ENCODE measurements around the gene FAM222A. TPM values are rescaled to one million over a fixed set of nuclear protein-coding genes. Genes with fewer than 3 reads are reported as not detected.

Gene FAM222A
- total RNA-seq, 2 experiments from 2014 or later: 1.1 to 1.8 TPM

DNA sequence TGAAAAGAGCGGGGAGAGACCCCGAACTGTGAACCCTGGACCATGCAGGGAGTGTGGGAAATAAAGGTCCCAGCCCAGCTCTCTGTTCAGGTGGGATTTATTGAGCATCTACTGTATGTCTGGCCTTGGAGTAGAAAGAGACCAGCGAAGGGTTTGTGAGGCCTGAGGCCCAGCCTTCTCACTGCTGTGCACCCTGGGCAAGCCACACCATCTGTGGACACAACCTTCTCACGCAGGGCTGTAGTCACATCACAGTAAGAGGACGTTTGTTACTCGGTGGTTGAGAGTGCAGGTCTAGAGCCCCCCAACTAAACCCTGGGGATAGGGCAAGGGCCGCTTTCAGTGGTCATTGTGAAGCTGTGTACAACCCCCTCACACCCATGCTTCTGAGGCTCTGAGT lies 18.2 kb downstream of the FAM222A start:
- no peaks in the 10 kb centered on the region for H3K36me3 Mint-ChIP-seq
- DNase-seq: no peak
- H3K9me3 Mint-ChIP-seq: no peaks in the 10 kb centered on the region
- H3K27ac Mint-ChIP-seq: no peak overlapping the region
- H3K27me3 Mint-ChIP-seq: peaks cover 33% of the 10 kb centered on the region
- H3K4me3 Mint-ChIP-seq: no peak overlapping the region
- no peaks in the 10 kb centered on the region for H3K4me1 Mint-ChIP-seq

DNA sequence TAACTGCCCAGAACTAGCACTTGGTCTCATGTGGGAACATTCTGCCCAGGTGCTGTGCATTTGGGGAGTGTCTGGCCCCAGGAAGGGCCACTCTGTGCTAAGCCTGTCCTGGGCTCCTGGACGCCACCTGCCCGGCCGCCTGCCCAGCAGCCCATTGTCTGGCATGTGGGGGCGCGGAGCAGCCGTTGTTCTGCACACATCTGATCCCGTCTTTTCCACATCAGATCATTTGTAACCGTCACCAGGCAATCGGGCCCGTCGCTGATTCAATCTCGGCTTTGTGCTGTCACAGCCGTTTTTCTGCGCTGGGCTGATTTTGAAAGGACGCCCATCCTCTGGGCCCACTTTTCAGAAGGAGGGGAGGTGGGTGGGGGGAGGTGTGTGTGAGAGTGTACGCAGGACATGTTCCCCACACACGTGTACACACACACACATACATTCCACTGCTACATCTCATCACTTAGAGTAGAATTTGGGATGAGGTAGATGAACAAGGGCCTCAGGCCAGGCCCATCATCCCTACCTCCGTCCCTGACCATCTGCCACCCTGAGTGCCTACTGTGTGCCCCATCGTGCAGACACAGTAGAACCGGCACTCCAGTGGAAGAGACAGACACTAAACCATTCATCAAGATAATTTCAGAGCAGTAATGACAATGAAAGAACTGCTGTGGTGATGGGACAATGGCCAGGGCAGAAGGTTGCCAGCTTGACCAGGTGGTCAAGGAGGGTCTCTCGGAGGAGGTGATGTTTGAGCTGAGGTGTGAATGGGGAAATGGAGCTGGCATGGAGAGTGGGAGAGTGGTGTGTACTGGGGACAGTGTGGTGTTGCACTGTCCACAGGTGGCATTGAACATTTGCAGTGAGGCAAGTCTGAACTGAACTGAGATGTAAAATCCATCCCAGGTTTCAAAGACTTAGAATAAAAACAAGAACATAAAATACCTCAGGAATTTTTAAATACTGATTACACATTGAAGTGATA lies 19.0 kb downstream of the FAM222A start:
- H3K27me3 Mint-ChIP-seq: peaks cover 33% of the 10 kb centered on the region
- H3K9me3 Mint-ChIP-seq: no peaks in the 10 kb centered on the region
- H3K4me3 Mint-ChIP-seq: no peak overlapping the region
- no peaks in the 10 kb centered on the region for H3K4me1 Mint-ChIP-seq
- H3K27ac Mint-ChIP-seq: no peak overlapping the region
- no peak for DNase-seq
- no peaks in the 10 kb centered on the region for H3K36me3 Mint-ChIP-seq

DNA sequence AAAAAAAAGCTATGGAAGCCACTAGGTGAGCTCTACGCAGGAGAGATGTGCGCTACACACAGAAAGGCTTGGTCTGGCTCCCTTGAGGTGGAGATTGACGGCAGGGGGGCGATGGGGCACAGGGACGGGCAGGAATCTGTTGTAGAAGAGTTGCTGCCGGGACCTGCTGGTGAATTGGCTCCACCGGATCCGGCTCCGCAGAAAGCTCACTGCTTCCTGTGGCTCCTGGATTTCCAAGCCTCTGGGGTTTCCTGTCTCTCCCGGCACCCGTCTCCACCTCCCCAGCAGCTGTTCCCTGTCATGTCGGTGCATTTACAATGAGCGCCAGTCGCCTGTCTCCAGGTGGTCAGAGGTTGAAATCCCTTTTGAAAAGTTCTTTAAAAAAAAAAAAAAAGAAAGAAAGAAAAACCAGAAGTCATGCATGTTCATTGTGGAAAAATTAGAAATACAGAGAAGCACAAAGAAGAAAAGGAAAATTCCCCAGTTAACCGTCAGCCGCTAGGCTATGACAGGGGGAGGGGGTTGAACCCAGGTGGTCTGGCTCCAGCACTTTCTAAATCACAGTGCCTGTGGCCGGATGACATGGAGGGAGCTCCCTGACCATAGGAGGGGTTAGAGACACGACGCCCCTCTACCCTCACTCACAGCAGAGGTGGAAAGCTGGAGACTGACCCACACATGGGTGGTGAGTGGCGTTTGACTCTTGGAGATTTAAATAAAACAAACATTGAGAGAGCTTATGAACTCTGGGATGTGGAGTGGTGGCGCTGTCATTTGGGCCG lies 20.8 kb downstream of the FAM222A start:
- Mint-ChIP-seq H3K27ac (no peak overlapping the region), H3K27me3 (peaks cover 33% of the 10 kb centered on the region), H3K4me1 (no peaks in the 10 kb centered on the region), H3K9me3 (no peaks in the 10 kb centered on the region), H3K4me3 (no peak overlapping the region), H3K36me3 (no peaks in the 10 kb centered on the region)
- DNase-seq: no peak

DNA sequence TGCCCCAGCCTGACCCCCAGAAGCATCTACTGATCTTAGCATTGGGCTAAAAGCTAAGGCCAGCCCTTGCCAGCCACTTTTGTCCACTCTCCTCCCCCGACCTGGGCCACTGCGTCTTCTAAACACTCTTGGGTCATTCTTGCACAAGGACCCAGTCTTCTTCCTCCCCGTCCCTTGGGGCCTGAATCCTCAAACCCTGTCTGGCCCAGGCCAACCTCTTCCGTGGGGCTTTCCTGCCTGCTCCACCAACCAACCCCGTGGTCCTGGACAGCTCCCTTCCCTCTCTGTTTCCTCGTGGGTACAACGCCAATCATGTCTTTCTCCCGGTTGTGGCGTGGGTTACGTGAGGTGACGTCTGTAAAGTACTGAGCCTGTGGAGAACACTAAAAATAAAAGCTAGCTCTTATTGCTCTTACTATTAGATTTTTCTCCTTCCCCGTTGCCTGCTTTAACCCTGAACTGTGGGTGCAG lies 21.5 kb downstream of the FAM222A start:
- Mint-ChIP-seq H3K9me3 (no peaks in the 10 kb centered on the region), H3K4me3 (no peak overlapping the region), H3K27me3 (peaks cover 33% of the 10 kb centered on the region), H3K36me3 (no peaks in the 10 kb centered on the region), H3K4me1 (no peaks in the 10 kb centered on the region), H3K27ac (no peak overlapping the region)
- no peak for DNase-seq

DNA sequence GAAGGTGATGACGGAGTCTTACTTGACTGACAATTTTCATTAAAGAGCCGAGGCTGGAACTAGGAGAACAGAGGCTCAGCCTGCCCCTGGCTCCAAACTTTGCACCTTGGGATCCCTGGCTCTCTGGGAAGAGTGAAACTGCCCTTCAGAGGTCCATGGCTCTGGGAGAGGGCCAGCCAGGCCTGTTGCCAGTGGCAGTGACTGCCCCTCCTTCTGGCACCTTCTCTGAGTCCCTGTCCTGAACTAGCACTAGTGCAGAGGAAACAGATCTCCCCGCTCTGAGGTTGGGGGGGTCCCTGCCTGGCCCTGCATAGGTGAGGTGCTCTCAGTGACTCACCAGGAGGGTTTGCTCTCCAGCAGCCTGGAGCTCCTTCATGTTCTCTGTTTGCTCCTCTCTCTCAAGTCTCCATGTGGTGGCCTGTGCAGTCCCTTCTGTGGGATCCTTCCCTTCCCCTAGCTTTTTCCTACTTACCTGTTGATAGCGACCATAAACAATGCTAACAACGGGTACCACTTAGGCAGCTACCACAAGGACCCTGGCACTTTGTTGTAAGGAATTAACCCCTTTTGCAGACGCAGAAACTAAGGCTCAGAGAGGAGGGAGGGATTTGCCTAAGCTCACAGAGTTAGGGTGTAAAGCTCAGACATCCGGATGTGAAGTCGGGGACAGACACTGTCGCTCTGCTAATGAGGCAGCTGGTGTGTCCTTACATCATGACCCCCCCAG lies 22.4 kb downstream of the FAM222A start:
- no peak for DNase-seq
- no peaks in the 10 kb centered on the region for H3K9me3 Mint-ChIP-seq
- H3K27ac Mint-ChIP-seq: no peak overlapping the region
- peaks cover 38% of the 10 kb centered on the region for H3K27me3 Mint-ChIP-seq
- no peaks in the 10 kb centered on the region for H3K36me3 Mint-ChIP-seq
- H3K4me3 Mint-ChIP-seq: no peak overlapping the region
- no peaks in the 10 kb centered on the region for H3K4me1 Mint-ChIP-seq

DNA sequence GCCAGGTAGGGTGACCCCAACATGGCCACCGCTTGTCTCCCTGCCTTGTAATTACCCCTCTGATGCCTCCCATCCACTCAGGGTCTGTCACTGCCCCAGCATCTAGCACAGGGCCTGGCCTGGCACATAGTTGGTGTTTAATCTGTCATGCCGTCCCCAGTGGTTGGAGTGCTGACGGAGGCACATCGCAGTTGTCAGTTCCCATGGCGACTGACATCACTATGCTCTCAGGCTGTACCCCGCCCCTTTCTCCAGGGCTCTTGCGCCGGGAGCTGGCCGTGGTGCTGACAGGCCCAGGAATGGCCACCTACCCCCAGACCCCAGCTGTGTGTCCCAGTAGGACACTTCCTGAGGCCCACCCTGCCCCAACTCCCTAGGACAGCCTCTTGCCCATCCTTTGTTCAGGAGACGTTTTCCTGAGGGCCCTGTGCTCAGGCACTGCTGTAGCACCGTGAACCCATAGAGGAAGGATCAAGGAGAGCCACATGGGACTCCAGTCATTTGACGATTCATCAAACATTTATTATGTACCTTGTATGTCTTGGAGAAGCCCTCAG lies 23.0 kb downstream of the FAM222A start:
- no peaks in the 10 kb centered on the region for H3K36me3 Mint-ChIP-seq
- no peaks in the 10 kb centered on the region for H3K4me1 Mint-ChIP-seq
- H3K4me3 Mint-ChIP-seq: no peak overlapping the region
- peak; percentile 18 for DNase-seq
- H3K27ac Mint-ChIP-seq: no peak overlapping the region
- peaks cover 39% of the 10 kb centered on the region for H3K27me3 Mint-ChIP-seq
- H3K9me3 Mint-ChIP-seq: no peaks in the 10 kb centered on the region

DNA sequence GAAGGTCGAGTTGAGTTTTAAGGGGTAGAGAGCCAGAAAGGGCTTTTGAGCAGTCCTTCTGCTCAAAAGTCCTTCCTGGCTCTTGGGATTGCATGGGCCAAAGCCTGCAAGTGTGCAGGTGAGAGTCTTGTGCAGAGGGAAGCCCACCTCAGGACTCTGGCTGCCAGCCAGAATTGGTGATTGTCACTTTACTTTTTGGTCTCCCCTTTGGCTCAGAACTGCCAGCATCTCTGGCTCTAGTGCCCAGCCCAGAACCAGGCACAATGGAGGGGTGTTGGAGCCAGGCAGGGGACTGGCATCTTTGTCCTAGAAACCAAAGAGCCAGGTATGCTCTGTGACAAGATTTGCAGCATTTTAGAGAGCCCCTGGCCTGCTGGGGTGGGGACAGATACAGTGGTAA lies 23.5 kb downstream of the FAM222A start:
- DNase-seq: no peak
- no peaks in the 10 kb centered on the region for H3K9me3 Mint-ChIP-seq
- no peaks in the 10 kb centered on the region for H3K4me1 Mint-ChIP-seq
- H3K4me3 Mint-ChIP-seq: no peak overlapping the region
- no peak overlapping the region for H3K27ac Mint-ChIP-seq
- H3K27me3 Mint-ChIP-seq: peaks cover 39% of the 10 kb centered on the region
- H3K36me3 Mint-ChIP-seq: no peaks in the 10 kb centered on the region

DNA sequence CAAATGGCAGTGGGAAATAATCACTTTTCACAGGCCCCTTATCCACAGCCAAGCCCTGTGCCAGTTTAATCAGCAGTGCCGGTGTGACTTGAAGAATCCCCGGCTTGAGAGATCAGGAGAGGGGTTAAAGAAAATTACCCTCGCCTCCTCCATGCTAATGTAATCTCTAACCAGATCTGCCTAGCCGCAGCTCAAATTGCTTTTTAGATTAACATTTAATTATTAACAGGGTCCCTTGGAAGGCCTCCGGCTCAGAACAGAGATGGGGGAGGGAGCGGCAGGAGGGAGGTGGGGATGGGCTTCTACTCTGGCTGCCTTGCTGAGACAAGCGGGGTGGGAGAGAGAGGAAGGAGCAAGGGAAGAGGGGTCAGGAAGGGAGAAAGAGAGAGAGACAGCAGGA lies 24.0 kb downstream of the FAM222A start:
- H3K27ac Mint-ChIP-seq: no peak overlapping the region
- H3K4me1 Mint-ChIP-seq: no peaks in the 10 kb centered on the region
- no peak overlapping the region for H3K4me3 Mint-ChIP-seq
- H3K9me3 Mint-ChIP-seq: no peaks in the 10 kb centered on the region
- H3K36me3 Mint-ChIP-seq: no peaks in the 10 kb centered on the region
- H3K27me3 Mint-ChIP-seq: peaks cover 39% of the 10 kb centered on the region
- no peak for DNase-seq

DNA sequence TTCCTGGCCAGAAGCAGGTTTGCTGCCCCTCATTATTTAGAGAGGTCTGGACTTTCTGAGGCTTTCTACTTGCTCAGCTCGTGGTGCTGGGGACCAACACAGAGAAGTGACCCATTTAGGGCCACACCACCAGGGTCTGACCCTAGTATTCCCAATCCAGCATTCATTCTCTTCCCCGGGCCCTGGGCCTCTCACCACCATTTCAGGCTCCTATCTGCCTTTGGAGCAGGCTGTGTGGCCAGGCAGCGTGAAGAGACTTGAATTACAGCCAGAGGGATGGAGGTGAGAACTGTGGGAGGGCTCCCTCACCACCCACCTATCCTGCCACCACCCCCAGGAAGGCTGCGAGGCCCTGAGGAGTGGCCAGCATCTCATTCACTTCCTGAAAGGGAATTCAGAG lies 24.6 kb downstream of the FAM222A start:
- Mint-ChIP-seq H3K4me1 (no peaks in the 10 kb centered on the region), H3K27ac (no peak overlapping the region), H3K36me3 (no peaks in the 10 kb centered on the region), H3K27me3 (peaks cover 35% of the 10 kb centered on the region), H3K4me3 (no peak overlapping the region), H3K9me3 (no peaks in the 10 kb centered on the region)
- DNase-seq: no peak

DNA sequence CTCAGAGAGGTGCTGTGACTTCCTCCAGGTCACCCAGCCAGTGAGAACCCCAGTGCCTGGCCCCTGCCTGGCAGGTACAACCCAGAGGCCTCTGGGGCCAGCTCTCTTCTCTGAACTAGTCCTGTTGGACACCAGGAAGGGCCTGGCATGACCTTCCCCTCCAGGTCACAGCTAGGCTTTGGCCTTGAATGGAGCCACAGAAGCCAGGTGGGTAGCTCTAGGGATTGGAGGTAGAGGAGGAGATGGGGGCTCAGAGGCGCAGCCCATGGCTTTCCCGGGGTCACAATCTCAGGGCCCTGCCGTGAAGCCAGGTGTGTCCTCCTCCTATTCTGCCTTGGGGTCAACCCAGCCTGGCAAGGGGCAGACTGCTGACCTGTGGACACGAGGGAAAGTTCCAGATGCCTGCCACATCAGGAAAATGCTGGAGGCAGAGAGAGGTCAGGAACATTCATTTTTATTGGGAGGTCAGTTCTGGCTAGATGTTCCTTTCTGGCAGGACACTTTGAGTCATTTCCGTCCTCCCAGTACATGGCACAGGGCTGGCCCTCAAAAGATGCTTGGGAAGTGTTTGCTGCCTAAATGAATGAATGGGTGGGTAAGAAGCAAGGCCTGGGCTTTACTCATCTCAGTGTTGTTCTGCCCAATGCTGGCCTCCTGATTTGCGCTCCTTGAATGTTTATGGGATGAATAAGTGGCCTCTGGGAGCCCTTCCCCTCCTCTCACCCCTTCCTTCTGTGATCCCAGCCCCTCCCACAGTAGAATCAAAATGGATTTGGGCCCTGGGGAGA lies 25.4 kb downstream of the FAM222A start:
- Mint-ChIP-seq H3K27me3 (peaks cover 28% of the 10 kb centered on the region), H3K27ac (no peak overlapping the region), H3K4me3 (no peak overlapping the region), H3K36me3 (no peaks in the 10 kb centered on the region), H3K4me1 (no peaks in the 10 kb centered on the region), H3K9me3 (no peaks in the 10 kb centered on the region)
- no peak for DNase-seq

DNA sequence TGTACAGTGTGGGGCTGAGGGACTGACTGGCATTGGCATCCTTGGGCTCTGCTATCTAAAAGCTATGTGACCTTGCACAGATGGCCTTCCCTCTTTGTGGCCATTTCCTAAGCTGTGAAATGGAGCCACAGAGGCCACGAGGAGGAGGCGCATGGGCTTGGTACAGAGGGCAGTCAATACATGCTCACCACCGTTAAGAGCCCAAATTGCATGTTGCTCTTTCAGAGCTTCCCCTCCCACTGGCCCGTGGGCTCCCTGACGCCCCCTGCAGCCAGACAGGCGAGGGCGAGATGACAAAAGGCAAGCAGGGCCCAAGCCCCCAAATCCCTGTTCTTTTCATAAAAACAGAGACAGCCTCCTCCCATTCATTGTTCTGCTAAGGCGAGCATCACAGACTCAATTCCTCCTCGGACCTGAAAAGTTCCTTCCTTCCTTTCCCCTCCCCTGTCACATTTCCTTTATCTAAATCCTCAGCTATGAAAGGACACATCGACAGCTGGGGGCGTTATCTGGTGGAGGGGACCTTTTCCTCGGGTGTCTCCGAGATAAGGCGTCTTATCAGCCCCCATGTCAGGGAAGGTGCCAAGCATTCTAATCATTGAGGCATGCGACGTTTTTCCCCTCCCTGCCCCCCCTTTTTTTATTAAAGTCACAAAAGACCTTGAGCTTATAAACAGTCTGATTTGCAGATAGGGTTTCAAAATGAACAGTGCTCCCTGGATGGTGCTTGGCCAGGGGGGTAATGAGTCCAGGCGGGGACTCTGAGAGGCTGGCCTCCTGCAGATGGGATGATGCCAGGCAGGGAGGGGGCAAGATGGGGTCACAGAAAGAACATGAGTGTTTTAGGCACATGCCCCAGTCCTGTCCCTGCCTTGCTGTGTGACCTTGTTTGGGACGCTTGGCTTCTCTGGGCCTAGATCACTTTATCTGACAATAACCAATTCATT lies 26.4 kb downstream of the FAM222A start:
- Mint-ChIP-seq H3K27me3 (peaks cover 19% of the 10 kb centered on the region), H3K27ac (no peak overlapping the region), H3K4me1 (no peaks in the 10 kb centered on the region), H3K4me3 (no peak overlapping the region), H3K9me3 (no peaks in the 10 kb centered on the region), H3K36me3 (no peaks in the 10 kb centered on the region)
- DNase-seq: no peak

DNA sequence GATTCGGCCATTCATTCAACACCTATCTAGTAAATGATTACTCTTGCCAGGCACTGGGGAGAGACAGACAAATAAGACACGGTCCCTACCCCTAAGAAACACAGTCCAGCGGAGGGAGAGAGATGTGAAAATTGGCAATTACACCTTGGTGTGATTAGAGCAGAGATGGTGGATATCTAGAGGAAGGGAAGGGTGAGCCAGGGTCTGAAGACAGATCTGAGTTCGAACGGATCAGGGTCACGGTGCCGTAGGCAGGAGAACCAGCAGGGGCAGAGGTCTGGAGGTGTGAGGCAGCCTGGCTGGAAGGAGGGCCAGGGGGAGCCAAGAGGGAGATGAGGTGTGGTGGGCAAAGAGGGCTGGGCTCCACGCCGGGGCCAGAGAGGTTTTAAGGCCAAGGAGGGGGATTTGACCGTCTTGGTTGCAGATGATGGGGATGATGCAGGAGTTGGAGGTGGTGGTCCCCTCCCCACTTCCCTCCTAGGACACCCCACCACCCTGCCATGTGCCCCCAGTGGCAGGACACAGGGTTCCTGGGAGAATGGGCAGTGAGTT lies 27.1 kb downstream of the FAM222A start:
- no peak for DNase-seq
- H3K4me3 Mint-ChIP-seq: no peak overlapping the region
- H3K27ac Mint-ChIP-seq: no peak overlapping the region
- no peaks in the 10 kb centered on the region for H3K9me3 Mint-ChIP-seq
- H3K4me1 Mint-ChIP-seq: no peaks in the 10 kb centered on the region
- peaks cover 11% of the 10 kb centered on the region for H3K27me3 Mint-ChIP-seq
- no peaks in the 10 kb centered on the region for H3K36me3 Mint-ChIP-seq
